ENCODE data around the gene TESPA1. TPM values are rescaled to one million over a fixed set of nuclear protein-coding genes. Genes with fewer than 3 reads are reported as not detected.

TESPA1 gene
- total RNA-seq, 1 donor from 2014 or later = 0.20 TPM

GRCh38 chr12:54973556-54973955 is 11.0 kb downstream of the TESPA1 start:
- Mint-ChIP-seq H3K27ac (no peak overlapping the region), H3K27me3 (ENCODE audit: low read depth) (peaks cover 10% of the 10 kb centered on the region), H3K36me3 (no peaks in the 10 kb centered on the region), H3K4me1 (no peaks in the 10 kb centered on the region), H3K4me3 (no peak overlapping the region), H3K9me3 (no peaks in the 10 kb centered on the region)
- TF ChIP-seq, protein P1, sequence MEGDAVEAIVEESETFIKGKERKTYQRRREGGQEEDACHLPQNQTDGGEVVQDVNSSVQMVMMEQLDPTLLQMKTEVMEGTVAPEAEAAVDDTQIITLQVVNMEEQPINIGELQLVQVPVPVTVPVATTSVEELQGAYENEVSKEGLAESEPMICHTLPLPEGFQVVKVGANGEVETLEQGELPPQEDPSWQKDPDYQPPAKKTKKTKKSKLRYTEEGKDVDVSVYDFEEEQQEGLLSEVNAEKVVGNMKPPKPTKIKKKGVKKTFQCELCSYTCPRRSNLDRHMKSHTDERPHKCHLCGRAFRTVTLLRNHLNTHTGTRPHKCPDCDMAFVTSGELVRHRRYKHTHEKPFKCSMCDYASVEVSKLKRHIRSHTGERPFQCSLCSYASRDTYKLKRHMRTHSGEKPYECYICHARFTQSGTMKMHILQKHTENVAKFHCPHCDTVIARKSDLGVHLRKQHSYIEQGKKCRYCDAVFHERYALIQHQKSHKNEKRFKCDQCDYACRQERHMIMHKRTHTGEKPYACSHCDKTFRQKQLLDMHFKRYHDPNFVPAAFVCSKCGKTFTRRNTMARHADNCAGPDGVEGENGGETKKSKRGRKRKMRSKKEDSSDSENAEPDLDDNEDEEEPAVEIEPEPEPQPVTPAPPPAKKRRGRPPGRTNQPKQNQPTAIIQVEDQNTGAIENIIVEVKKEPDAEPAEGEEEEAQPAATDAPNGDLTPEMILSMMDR (IDR thresholded peaks at IDR 0.05; ENCODE audit: unreplicated experiment) = no peak
- no peak for DNase-seq (ENCODE audit: low spot score in 2 of 2, unreplicated experiment in 2 of 2)

- TF ChIP-seq, protein P1 (IDR thresholded peaks at IDR 0.05; ENCODE audit: unreplicated experiment) = no peak
- DNase-seq (ENCODE audit: low spot score in 2 of 2, unreplicated experiment in 2 of 2) = no peak
- Mint-ChIP-seq H3K4me3 (no peak overlapping the region), H3K4me1 (peaks cover 8% of the 10 kb centered on the region), H3K27me3 (ENCODE audit: low read depth) (peaks cover 19% of the 10 kb centered on the region), H3K27ac (no peak overlapping the region), H3K9me3 (no peaks in the 10 kb centered on the region), H3K36me3 (no peaks in the 10 kb centered on the region)
These were observed 13.8 kb downstream of the TESPA1 start for GRCh38 chr12:54970741-54971140.

- no peak for DNase-seq (ENCODE audit: low spot score in 2 of 2, unreplicated experiment in 2 of 2)
- H3K4me1 Mint-ChIP-seq = peaks cover 8% of the 10 kb centered on the region
- peaks cover 38% of the 10 kb centered on the region for H3K27me3 Mint-ChIP-seq (ENCODE audit: low read depth)
- no peak overlapping the region for H3K4me3 Mint-ChIP-seq
- no peak overlapping the region for H3K27ac Mint-ChIP-seq
- H3K36me3 Mint-ChIP-seq = no peaks in the 10 kb centered on the region
- no peaks in the 10 kb centered on the region for H3K9me3 Mint-ChIP-seq
- TF ChIP-seq, protein P1 (IDR thresholded peaks at IDR 0.05; ENCODE audit: unreplicated experiment) = no peak
These were observed 16.3 kb downstream of the TESPA1 start for GRCh38 chr12:54968181-54968730.

GRCh38 chr12:54967461-54967860 is 17.1 kb downstream of the TESPA1 start:
- Mint-ChIP-seq H3K9me3 (no peaks in the 10 kb centered on the region), H3K27me3 (ENCODE audit: low read depth) (peaks cover 45% of the 10 kb centered on the region), H3K27ac (no peak overlapping the region), H3K4me3 (no peak overlapping the region), H3K36me3 (no peaks in the 10 kb centered on the region), H3K4me1 (peaks cover 8% of the 10 kb centered on the region)
- no peak for DNase-seq (ENCODE audit: low spot score in 2 of 2, unreplicated experiment in 2 of 2)
- TF ChIP-seq, protein P1 (IDR thresholded peaks at IDR 0.05; ENCODE audit: unreplicated experiment) = no peak

GRCh38 chr12:54961190-54961589 is 23.4 kb downstream of the TESPA1 start:
- H3K9me3 Mint-ChIP-seq = no peaks in the 10 kb centered on the region
- DNase-seq (ENCODE audit: low spot score in 2 of 2, unreplicated experiment in 2 of 2) = no peak
- H3K4me3 Mint-ChIP-seq = no peak overlapping the region
- no peaks in the 10 kb centered on the region for H3K36me3 Mint-ChIP-seq
- H3K27ac Mint-ChIP-seq = no peak overlapping the region
- peaks cover 3% of the 10 kb centered on the region for H3K4me1 Mint-ChIP-seq
- H3K27me3 Mint-ChIP-seq (ENCODE audit: low read depth) = peaks cover 58% of the 10 kb centered on the region
- TF ChIP-seq, protein P1 (IDR thresholded peaks at IDR 0.05; ENCODE audit: unreplicated experiment) = no peak

Measured in mesothelial cell of epicardium (in vitro differentiated cells).